Measurements from ENCODE around the gene CCL1. TPM values are rescaled to one million over a fixed set of nuclear protein-coding genes. Genes with fewer than 3 reads are reported as not detected.

Gene CCL1, protein sequence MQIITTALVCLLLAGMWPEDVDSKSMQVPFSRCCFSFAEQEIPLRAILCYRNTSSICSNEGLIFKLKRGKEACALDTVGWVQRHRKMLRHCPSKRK
- total RNA-seq = not detected
- long read RNA-seq = 0 reads

DNA sequence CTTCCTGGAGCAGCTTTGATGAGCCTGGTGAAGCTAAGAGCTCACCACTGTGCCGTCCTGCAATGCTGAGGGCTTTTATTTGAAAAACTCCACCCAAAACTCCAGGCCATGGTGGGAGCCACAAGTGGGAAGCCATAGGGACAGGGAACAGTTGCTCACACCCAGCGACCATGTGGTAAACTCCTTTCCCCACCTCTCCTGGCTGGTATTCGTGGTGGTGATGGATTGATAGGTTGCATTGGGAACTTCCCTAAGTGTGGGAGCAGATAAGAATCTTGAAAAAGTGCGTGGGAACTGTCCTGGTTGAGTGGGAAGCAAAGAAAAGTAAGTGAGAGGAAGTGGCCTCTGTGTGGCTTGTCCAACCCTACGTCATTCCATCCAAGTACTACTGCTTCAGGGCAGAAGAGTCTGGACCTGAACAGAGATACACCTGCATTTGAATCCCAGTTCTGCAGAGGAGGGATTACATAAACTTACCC is at the start of gene CCL1:
Gene CCL1, minus strand, starts transcription at position 51 of the 479 bp plus-strand sequence. CDS start 72 bp downstream, outside the sequence.
- intact Hi-C loops (cut with micrococcal nuclease) = no loop called here
- no peak for ATAC-seq
- DNase-seq = no peak

DNA sequence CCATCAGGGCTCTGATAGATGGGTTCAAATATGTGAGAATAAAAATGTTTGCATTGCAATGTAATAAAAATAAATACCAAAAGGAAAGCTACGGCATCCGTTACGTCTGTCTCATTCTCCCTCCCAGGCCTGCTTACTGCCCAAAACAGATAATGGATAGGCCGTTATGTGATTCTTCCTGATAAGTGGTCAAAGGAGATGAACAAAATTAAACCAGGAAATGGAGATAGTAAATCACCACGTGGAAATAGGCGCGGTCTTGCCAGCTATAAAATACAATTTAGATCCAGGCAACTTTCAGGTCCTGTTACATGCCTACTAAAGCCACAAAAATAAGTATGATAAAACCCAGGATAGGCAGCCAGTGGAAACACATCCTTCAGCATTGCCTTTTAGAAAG is 49.5 kb upstream of the CCL1 start:
- intact Hi-C loops (cut with micrococcal nuclease) = no loop called here
- no peak for ATAC-seq

DNA sequence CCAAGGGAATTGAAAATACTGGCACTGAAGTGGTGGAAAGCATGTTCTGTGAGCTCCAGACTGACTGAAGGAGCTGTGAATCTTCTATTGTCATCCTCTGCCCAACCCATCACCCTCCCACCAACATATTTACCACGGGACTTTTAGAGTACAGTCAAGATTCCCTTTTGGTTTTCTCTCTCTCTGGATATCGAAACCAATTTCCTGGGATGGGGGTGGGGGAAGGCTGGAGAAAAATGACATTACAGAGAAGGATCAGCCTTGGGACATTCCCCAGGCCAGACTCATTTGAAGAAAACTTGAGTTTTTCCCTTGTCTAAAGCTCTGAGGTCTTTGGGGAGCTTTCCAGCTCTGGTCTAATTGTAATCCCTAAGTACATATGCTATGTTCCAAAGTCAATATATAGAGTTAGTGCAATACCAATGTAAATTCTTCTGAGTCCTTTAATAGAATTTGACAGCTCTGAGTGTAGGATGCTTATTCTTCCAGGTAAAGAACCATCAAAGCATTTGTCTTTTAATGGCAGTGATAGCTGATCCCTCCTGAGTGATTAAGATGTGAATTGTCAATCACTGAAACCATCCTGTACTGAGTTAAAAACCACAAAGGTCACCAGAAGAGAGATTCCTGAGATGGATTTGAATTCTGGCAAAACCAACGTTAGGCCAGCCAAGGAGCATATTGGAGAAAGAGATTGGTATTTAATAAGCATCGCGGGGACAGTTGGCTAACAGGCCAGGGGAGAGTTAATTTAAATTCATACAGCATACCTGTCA is 48.8 kb upstream of the CCL1 start:
- no peak for DNase-seq
- intact Hi-C loops (cut with micrococcal nuclease) = no loop called here
- ATAC-seq = no peak

More for the DNA sequence above, 49.5 kb upstream of the CCL1 start:
- no peak for DNase-seq

DNA sequence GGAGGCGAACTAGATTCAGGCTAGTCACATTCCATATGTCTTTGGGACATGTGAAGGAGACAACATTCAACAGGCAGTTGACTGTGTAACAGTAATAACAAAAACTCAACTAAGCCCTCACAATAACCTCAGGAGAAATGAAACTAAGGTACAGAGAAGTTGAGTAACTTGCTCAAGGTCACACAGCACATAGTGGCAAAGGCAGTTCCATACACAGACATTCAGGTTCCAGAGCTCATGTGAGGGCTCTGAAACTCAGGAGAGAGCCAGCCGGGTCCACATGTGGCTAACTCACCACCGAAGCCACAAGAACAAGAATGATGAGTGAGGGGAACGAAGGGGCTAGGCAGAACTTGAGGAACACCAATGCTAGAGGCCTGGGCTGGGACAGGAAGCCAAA is 46.3 kb upstream of the CCL1 start:
- intact Hi-C loops (cut with micrococcal nuclease) = no loop called here
- ATAC-seq (no peak), DNase-seq (no peak)

DNA sequence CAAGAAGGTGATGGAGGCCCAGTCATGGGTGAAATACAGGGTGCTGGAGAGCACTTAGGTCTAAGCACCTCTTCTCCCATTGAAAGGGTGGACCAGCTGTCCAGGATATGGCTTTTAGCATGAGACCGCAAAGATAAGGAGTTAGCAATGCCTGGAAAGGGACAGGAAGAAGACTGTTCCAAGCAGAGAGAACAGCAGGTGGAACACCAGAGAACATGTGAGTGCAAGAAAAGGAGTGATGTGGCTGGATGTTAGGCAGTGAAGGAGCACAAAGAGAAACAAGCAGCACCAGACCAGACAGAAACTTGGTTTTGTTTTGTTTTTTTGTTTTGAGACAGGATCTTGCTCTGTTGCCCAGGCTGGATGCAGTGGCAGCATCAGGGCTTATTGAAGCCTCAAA is 45.4 kb upstream of the CCL1 start:
- intact Hi-C loops (cut with micrococcal nuclease) = no loop called here
- no peak for DNase-seq
- ATAC-seq = no peak

DNA sequence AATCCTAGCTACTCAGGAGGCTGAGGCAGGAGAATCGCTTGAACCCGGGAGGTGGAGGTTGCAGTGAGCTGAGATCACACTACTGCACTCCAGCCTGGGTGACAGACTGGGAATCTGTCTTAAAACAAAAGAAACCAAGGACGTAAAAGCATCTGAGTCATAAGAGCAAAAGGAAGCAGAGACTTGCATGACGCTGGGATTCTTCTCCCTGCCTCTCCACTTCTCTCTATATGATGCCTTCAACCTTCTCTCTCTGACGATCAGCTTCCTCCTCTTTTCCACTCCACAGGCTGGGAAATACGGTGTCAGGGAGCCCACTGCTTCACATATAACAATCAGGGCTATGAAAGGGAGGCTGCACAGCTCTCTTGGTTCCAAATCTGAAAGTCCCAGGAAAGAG is 43.2 kb upstream of the CCL1 start:
- intact Hi-C loops (cut with micrococcal nuclease) = no loop called here
- DNase-seq = no peak
- ATAC-seq = no peak

DNA sequence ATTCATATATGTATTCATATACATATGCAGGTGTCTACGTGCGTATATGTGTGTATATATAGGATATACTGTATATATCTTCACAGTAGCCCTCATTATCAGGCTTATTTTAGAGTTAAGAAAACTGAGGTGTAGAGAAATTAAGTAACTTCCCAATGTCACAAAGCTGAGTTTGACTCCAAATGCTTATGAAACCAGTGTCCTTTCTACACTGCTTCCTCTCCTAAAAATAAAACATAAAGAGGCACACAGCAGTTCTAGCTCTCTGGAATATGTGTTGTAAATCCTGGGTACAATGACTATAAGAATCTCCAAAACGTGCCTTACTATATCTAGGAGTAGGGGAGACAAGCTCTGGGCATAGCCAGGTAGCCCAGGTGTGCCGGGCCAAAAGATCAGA is 40.0 kb upstream of the CCL1 start:
- intact Hi-C loops (cut with micrococcal nuclease) = no loop called here
- DNase-seq = no peak
- ATAC-seq = no peak

DNA sequence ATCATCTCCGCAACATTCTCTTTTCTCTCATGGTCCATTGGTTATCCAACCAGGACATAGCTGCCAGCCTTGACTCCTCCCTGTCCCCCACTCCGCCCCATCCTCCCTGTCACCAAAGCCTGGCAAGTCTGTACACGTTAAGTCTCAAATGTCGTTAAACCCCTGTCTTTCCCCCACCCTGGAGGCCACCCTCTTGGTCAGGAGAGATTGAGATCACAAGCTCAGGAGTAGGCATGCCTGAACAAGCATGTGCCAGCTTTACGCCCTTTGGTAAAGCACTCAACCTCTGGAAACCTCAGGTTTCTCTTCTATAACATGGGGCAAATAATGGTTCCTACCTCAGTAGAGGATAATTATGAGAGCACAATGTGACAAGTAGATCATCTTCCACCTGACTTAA is 38.1 kb upstream of the CCL1 start:
- ATAC-seq = no peak
- intact Hi-C loops (cut with micrococcal nuclease) = no loop called here
- no peak for DNase-seq

DNA sequence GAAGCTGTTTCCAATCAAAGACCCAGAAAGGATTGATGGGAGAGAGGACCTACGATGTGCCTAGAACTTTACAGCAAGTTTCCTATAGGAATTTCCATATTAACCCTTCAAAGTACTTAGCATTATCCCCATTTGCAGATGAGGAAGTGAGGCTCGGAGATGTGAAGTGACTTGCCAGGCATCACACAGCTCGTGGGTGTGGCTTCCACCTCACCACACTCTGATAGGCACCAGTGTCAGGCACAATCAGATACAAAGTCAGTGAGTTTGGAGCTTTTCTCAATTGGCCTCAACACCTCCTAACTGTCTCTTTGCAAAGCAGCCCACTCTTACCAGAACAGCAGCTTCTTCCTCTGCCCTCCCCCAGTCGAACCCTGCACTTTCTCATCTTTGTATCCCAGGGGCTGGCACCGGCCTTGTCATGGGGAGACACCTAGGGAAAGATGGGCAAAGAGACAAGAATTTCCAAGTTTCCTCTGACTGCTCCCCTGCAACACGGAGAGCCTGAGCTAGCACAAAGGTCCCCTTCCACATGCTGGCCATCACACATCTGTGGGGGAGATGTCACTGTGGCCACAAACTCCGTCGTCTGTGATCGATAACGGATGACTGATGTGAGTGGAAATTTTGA is 37.4 kb upstream of the CCL1 start:
- ATAC-seq = no peak
- intact Hi-C loops (cut with micrococcal nuclease) = no loop called here
- DNase-seq = no peak

DNA sequence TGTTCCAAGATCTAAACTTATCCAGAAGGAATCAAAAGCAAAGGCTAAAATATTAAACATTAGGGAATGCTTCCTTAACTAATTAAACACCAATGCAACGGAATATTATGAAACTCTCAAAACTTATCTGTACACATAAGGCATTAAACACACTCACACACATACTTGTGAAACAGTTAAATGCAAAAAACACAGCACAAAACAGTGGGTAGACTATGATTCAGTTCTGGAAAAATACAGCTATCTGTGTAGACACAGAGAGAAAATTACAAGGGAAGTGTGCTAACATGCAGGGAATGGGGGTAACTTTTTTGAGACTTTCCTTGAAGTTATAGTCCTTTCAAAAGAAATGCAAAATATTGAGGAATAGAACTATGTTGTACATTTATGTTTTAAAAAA is 36.7 kb upstream of the CCL1 start:
- ATAC-seq = no peak
- DNase-seq = no peak
- intact Hi-C loops (cut with micrococcal nuclease) = no loop called here

DNA sequence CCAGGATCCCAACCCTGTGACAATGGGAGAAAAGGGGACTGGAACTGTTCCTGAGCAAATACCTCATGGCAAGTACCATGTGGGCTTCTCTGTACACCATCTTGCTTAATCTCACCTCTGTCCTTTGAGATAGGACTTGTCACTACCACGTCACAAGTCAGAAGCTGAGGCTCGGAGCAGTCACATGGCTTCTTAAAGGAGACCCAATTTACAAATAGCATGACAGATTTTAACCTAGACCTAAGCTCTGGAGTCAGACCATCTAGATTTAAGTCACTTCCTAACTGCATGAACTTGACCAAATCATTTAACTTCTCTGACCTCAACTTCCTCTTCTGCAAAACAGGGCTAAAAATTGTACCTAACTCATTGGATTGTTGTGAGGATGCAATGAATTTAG is 36.0 kb upstream of the CCL1 start:
- intact Hi-C loops (cut with micrococcal nuclease) = no loop called here
- ATAC-seq (no peak), DNase-seq (no peak)

DNA sequence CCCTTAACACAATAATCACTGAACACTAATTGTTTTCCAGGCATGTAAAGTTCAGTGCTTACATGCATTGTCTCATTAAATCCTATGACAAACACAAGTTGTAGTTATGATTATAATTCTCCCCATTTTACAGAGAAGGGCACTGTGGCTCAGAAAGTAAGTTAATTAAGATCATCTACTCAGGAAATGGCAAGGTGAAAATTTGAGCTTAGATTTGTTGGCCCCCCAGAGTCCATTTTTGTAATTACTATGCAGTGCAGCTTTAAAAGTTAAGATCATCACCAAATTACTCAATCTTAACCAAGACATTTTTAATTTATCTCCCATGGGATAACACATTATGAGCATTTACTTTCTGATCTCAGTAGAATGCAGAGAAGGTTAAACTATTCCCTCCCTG is 34.2 kb upstream of the CCL1 start:
- no peak for ATAC-seq
- no peak for DNase-seq
- intact Hi-C loops (cut with micrococcal nuclease) = no loop called here

DNA sequence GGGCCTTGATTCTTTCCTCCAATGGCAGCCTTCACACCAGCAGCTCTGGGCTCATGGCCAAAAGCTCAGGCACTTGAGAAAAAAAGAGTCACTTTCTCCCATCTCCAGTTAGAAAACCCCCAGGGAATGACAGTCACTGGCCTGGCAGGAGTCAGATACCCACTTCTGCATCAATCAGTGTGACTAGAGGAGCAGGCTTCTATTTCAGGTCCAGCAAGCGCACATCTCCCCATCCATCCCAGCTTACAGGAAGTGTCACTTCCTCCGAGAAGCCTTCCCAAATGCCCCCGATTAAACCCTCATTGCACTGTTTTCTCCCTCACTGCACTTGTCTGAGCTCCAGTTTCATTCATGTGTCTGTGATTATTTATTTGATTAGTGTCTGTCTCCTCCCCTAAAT is 30.4 kb upstream of the CCL1 start:
- ATAC-seq (no peak), DNase-seq (no peak)
- intact Hi-C loops (cut with micrococcal nuclease) = no loop called here

DNA sequence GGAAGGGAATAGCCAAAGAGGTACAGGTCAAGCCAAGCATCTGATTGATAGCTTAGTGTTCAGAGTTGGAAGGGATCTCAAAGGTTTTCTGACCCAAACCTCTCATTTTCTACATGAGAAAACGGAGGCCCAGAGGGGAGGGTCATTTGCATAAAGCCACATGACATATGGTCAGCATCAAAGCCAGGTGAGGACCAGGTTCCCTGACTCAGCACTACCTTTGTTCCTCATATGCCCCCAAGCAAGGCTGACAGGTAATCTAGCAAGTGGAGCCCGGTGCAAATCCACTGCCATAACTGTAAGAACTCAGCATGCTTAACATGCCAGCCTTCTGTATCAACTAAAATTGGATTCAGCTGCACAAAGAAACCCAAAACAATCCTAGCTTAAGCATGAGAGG is 28.2 kb upstream of the CCL1 start:
- intact Hi-C loops (cut with micrococcal nuclease) = no loop called here
- DNase-seq = no peak
- ATAC-seq = no peak

DNA sequence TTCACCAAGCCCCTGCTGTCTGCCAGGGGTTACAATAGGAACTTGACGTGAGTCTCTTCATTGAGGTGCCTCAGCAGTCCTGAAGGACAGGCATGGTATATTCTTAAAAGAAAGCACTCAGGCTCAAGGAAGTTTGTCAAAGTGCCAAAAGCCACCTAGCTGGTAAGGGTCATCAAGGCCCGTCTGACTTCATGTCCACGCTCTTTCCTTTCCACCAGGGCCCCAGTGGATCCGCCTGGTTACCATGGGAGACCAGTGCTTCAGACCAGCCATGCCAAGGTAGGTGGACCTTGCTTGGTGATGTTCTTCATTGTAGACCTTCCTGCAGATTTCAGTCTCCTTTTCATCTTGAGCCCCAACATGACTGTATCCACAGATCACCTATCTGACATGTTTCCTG is 27.6 kb upstream of the CCL1 start:
- no peak for ATAC-seq
- intact Hi-C loops (cut with micrococcal nuclease) = no loop called here
- DNase-seq = no peak

DNA sequence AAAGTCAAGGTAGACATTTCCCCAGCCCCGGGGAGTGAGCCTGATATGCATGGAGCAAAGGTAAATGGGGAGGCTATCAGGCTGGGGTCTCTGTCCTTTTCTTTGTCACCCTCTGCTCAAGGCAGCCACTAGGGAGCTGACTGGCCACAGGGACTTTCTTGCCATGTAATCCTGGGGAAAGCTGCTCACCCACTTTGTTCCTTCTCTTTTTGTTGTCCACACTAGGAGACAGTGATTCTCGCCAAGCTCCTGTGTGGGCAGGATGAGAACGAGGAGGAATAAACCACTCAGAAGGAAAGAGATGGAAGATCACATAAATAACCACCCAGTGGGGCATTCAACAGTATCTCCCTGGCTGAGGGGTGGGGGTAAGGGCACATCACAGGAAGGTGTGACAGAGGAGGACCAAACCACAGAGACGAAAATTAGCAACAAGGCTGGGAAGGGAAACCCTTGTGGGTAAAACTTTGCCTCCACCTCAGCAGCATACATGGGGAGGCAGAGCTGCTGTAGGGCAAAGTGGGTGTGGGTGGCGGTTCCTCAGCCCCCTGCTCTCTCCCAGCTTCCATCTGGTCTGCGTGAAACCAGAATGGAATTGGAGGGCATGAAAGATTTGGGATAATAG is 26.2 kb upstream of the CCL1 start:
- DNase-seq (no peak), ATAC-seq (no peak)
- intact Hi-C loops (cut with micrococcal nuclease) = no loop called here

DNA sequence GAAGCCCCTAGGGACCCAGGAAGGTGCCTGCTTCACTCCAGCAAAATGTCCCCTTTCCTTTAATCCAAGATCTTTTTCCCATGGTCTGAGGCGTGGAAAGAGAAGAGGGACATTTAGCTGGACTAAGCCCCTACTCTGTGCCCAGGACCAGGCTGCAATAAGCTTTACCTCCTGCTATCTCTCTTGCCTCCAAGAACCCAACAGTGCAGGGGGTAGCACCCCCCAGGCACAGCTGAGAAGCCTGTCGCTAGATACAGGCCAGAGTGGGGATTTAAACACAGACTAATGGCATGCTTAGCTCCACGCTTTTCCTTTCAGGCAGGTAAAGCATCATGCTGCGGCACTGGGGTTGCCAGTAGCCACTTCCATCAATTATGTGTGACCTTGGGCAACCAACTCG is 24.5 kb upstream of the CCL1 start:
- no peak for DNase-seq
- intact Hi-C loops (cut with micrococcal nuclease) = no loop called here
- ATAC-seq = no peak

DNA sequence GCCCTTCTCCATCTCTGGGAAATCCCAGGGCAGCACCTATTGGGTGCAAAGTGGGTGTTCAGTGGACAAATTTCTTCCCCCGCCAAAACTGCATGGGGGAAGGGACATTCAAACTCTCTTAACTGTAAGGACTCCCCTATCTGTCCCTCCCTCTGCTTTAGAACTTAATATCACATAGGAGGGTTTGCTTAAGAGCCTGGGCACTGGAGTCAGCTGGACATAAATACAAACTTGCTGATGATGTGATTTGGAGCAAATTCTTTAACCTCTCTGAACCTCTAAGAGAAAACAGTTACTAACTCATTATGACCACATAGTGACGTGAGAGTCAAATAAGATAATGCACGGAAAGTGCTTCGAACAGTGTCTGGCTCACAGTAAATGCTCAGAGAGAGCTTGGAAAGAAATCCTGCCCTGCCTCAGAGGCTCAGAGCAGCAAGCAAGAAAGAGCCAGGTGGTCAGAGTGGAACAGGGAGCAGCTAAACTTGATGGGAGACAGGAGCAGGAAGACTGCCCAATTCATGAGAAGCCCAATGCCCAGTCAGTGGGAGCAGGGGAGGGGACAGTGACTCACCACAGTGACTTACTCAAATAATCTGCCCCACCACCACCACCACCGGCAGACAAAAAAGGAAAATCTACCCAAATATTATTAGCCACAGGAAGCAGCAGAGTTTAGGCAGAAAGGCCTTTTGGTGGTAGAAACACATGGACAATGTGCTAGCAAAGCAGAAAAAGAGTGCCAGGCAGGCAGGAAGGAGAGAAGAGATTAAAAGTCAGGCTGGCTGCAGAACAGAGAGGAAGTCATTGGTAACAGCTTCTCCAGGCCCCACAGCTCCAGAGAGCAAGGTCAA is 23.9 kb upstream of the CCL1 start:
- no peak for DNase-seq
- ATAC-seq = peak; percentile 49
- intact Hi-C loops (cut with micrococcal nuclease) = no loop called here

DNA sequence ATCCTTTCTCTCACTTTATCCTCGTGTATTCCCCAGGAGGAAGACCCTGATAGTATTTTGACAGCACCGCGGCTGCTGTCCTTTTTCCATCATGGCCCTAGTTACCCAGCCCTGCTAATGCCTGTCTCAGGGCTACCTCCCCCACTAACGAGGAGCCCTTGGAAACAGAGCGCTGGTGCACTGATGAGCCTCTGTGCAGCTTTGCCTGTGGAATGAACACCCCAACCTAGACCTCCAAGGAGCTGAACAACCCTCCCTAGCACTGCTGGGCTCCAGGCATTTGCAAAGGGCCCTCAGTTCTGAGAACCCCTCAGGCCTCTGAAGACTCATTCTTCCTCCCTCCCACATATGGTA is 23.3 kb upstream of the CCL1 start:
- intact Hi-C loops (cut with micrococcal nuclease) = no loop called here
- no peak for DNase-seq
- ATAC-seq = no peak
